Measurements from ENCODE around the gene CCDC18.

GRCh38 chr1:93152835-93153234 is 27.7 kb upstream of the CCDC18 start:
- no peak for TF ChIP-seq CTCF (IDR thresholded peaks at IDR 0.05 in 4 of 5, conservative IDR thresholded peaks at IDR 0.05 in 1 of 5)
- TF ChIP-seq POLR2A (IDR thresholded peaks at IDR 0.05) = no peak
